HEK293 (cell line): ENCODE measurements around the gene ATP6V0A4.

Experiments used
- CTCF ChIP-seq: fragments of 450-650 bp; formaldehyde crosslinking; IDR thresholded peaks from 2 replicates; pipeline ENCODE4 v1.5.1; 2016; ENCODE audit warnings: missing biosample characterization, missing genetic modification characterization
- PATZ1 ChIP-seq: fragments of 450-650 bp; formaldehyde crosslinking; IDR thresholded peaks from 2 replicates; pipeline ENCODE4 v1.5.1; 2016; ENCODE audit warnings: missing biosample characterization, missing genetic modification characterization
- YY1 ChIP-seq: fragments of 450-650 bp; formaldehyde crosslinking; IDR thresholded peaks from 2 replicates; pipeline ENCODE4 v1.5.1; 2018; ENCODE audit warnings: missing biosample characterization, missing genetic modification characterization
- ZBTB11 ChIP-seq: fragments of 450-650 bp; formaldehyde crosslinking; conservative IDR thresholded peaks from 2 replicates; pipeline ENCODE4 v1.5.1; 2016; ENCODE audit warnings: low read depth, missing biosample characterization, missing genetic modification characterization
- ZNF501 ChIP-seq: fragments of 450-650 bp; formaldehyde crosslinking; IDR thresholded peaks from 2 replicates; pipeline ENCODE4 v1.5.1; 2016; ENCODE audit warnings: missing biosample characterization, missing genetic modification characterization
- ZNF558 ChIP-seq: fragments of 450-650 bp; formaldehyde crosslinking; IDR thresholded peaks from 2 replicates; pipeline ENCODE4 v1.5.1; 2016; ENCODE audit warnings: missing biosample characterization, missing genetic modification characterization

- TF ChIP-seq PATZ1 (tag by site-specific recombination) (no peak), ZBTB11 (tag by site-specific recombination) (no peak), CTCF (tag by site-specific recombination) (no peak), ZNF501 (tag by site-specific recombination) (no peak), YY1 (no peak), ZNF558 (tag by site-specific recombination) (no peak)
These were observed 29.8 kb downstream of the ATP6V0A4 start for GRCh38 chr7:138768241-138768640.
